Stimulated activated CD8-positive, alpha-beta memory T cell treated with anti-CD3 and anti-CD28 coated beads, Interleukin-15, amount 100 ng/mL, for 1 hour (primary cell): ENCODE data around the gene MYL12B.
"Not testable (repeated sequence)": the region's sequence is repeated elsewhere in the genome, so short reads cannot be mapped to it uniquely, and the experiment has no call there.

Experiments
- DNase-seq: peaks from one replicate; pipeline ENCODE4 v3.0.0-alpha.2; 2020; ENCODE audit warnings: low read depth

MYL12B gene

GRCh38 chr18:3261373-3262233 lies at the start of gene MYL12B:
Gene MYL12B, plus strand, starts transcription at chr18:3262133. Its CDS starts 10,766 bp downstream, at chr18:3272899.
- peak; percentile 50 for DNase-seq

GRCh38 chr18:3212657-3213056 lies 49.3 kb upstream of the MYL12B start:
- no peak for DNase-seq

GRCh38 chr18:3213300-3214059 lies 48.5 kb upstream of the MYL12B start:
- no peak for DNase-seq

GRCh38 chr18:3214855-3215637 lies 46.9 kb upstream of the MYL12B start:
- DNase-seq = no peak

GRCh38 chr18:3216987-3217386 lies 44.9 kb upstream of the MYL12B start:
- DNase-seq = no peak

- no peak for DNase-seq
These were observed 43.8 kb upstream of the MYL12B start for GRCh38 chr18:3217948-3218647.

- DNase-seq = no peak
These were observed 43.1 kb upstream of the MYL12B start for GRCh38 chr18:3218819-3219218.

GRCh38 chr18:3219241-3219630 lies 42.7 kb upstream of the MYL12B start:
- no peak for DNase-seq

- no peak for DNase-seq
These were observed 42.1 kb upstream of the MYL12B start, which contains the start of gene MYOM1 for GRCh38 chr18:3219631-3220335. Gene MYOM1, minus strand, starts transcription at chr18:3219968. Its CDS starts 4,745 bp downstream, at chr18:3215223.

GRCh38 chr18:3220868-3221267 lies 41.1 kb upstream of the MYL12B start:
- DNase-seq = not testable (repeated sequence)

GRCh38 chr18:3221496-3221895 lies 40.4 kb upstream of the MYL12B start:
- no peak for DNase-seq

GRCh38 chr18:3223356-3223755 lies 38.6 kb upstream of the MYL12B start:
- no peak for DNase-seq

GRCh38 chr18:3224223-3224622 lies 37.7 kb upstream of the MYL12B start:
- DNase-seq = no peak

- no peak for DNase-seq
These were observed 36.3 kb upstream of the MYL12B start for GRCh38 chr18:3225588-3225987.

- DNase-seq = no peak
These were observed 35.9 kb upstream of the MYL12B start for GRCh38 chr18:3226048-3226447.

GRCh38 chr18:3230401-3231334 lies 31.3 kb upstream of the MYL12B start:
- DNase-seq = no peak

GRCh38 chr18:3233004-3233403 lies 28.9 kb upstream of the MYL12B start:
- DNase-seq = no peak

GRCh38 chr18:3233433-3234168 lies 28.3 kb upstream of the MYL12B start:
- DNase-seq = no peak

- DNase-seq = no peak
These were observed 27.5 kb upstream of the MYL12B start for GRCh38 chr18:3234457-3234856.
